Vagina (tissue), 2 donors: ENCODE data around the gene PRDM1.

Experiments used
- POLR2A ChIP-seq, 2 donors: fragments of 450-650 bp; IDR thresholded peaks; one replicate each; pipeline ENCODE4 v1.6.1; 2017; ENCODE audit warnings: antibody characterized with exemption in 2 of 2, mild to moderate bottlenecking in 2 of 2, moderate library complexity in 2 of 2
- POLR2AphosphoS5 ChIP-seq, 2 donors: sonication (generic); formaldehyde crosslinking; IDR thresholded peaks; one replicate each; pipeline ENCODE4 v1.9.0; 2017; ENCODE audit warnings: antibody characterized with exemption in 2 of 2, mild to moderate bottlenecking in 2 of 2, low read depth in 1 of 2; ENCODE audit not compliant: insufficient read depth in 1 of 2
- TF ChIP-seq, protein P1 (sequence below), 3 experiments: fragments of 450-650 bp in 2 of 3; fragments of 200-600 bp in 1 of 3; sonication (generic) in 1 of 3; IDR thresholded peaks; one replicate each; pipeline ENCODE4 v1.5.1; 2017 to 2019; ENCODE audit warnings: antibody characterized with exemption in 3 of 3, mild to moderate bottlenecking in 2 of 3, moderate library complexity in 2 of 3

DNA sequence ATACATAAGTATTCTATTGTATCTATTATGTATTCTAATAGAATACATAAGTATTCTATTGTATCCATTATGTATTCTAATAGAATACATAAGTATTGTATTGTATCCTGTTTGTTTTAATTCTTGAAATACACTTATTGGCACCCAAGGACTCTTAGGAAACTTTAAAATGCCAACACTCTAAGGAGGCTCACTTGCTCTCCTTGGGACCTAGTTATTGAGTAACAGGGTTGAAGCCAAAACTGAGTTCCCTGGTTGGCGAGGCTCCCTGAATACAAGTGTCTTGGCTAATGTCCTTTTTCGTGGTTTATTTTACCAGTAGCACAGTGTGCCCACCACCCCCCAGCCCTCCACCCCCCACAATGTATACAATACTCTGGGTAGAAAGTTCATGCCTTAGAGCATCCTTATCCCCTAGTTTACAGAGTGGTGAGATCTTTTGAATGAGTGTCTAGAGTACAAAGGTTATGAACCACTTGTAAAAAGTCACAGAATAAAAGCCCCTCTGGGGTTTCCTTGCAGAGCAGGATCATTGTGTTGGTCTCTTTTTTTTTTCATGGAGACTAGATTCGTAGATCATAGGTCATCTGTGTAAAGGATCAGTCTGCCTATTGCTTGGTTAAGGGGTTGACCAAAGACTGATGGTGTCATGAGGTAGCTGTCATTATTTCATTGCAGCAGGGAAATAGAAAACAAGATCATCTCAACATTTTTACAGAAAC, 32.5 kb upstream of the PRDM1 start:
- TF ChIP-seq POLR2A (IDR thresholded peaks at IDR 0.05) (no peak), POLR2AphosphoS5 (IDR thresholded peaks at IDR 0.05; ENCODE audit: insufficient read depth in 1 of 2, low read depth in 1 of 2) (no peak)
- TF ChIP-seq, protein P1, sequence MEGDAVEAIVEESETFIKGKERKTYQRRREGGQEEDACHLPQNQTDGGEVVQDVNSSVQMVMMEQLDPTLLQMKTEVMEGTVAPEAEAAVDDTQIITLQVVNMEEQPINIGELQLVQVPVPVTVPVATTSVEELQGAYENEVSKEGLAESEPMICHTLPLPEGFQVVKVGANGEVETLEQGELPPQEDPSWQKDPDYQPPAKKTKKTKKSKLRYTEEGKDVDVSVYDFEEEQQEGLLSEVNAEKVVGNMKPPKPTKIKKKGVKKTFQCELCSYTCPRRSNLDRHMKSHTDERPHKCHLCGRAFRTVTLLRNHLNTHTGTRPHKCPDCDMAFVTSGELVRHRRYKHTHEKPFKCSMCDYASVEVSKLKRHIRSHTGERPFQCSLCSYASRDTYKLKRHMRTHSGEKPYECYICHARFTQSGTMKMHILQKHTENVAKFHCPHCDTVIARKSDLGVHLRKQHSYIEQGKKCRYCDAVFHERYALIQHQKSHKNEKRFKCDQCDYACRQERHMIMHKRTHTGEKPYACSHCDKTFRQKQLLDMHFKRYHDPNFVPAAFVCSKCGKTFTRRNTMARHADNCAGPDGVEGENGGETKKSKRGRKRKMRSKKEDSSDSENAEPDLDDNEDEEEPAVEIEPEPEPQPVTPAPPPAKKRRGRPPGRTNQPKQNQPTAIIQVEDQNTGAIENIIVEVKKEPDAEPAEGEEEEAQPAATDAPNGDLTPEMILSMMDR (IDR thresholded peaks at IDR 0.05) = no peak
